ENCODE data around the gene LRMDA. TPM values are rescaled to one million over a fixed set of nuclear protein-coding genes. Genes with fewer than 3 reads are reported as not detected.

LRMDA gene
- total RNA-seq, 3 donors from 2014 or later = 9.4 to 14.9 (median 10.3) TPM

DNA sequence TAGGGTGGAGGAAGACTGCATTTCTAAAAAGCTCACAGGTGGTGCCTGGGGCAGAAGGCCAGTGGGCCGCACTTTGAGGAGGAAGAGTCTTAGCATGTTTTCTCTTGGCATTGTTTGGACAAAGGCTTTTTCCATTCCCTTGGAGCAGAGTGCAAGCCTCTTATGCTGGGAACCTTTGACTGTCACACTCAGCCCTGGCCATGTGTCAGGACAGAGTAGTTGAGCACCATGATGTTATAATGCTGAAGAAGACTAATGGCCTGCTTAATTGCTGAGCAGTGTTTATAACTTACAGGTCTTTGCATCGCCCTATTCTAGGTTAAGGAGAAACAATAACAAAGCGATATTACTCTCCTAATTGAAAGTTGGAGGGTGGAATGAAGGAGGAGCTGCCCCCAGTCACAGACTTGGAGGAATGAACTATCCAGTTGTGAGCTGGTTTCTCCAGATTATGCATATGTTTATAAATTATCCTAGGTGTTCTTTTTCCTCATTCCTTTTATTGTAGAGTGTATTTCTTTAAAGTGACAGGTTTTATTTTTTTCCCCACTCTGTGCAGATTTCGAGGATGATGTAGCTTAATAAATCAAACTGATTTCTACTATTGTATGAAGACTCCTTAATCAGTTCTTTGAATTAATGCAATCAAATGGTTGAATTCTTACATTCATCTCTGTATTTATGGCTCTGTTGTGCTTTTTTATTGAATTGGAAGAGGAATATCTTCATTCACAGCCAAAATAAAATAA lies 767.0 kb downstream of the LRMDA start:
- TF ChIP-seq, protein P1, sequence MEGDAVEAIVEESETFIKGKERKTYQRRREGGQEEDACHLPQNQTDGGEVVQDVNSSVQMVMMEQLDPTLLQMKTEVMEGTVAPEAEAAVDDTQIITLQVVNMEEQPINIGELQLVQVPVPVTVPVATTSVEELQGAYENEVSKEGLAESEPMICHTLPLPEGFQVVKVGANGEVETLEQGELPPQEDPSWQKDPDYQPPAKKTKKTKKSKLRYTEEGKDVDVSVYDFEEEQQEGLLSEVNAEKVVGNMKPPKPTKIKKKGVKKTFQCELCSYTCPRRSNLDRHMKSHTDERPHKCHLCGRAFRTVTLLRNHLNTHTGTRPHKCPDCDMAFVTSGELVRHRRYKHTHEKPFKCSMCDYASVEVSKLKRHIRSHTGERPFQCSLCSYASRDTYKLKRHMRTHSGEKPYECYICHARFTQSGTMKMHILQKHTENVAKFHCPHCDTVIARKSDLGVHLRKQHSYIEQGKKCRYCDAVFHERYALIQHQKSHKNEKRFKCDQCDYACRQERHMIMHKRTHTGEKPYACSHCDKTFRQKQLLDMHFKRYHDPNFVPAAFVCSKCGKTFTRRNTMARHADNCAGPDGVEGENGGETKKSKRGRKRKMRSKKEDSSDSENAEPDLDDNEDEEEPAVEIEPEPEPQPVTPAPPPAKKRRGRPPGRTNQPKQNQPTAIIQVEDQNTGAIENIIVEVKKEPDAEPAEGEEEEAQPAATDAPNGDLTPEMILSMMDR (IDR thresholded peaks at IDR 0.05) = no peak
- no peaks in the 10 kb centered on the region for H3K9me3 ChIP-seq
- ATAC-seq (no peak), DNase-seq (no peak)
- H3K36me3 ChIP-seq (ENCODE audit: low read depth) = no peaks in the 10 kb centered on the region
- intact Hi-C loops (cut with DNase I, micrococcal nuclease) = no loop called here
- no peaks in the 10 kb centered on the region for H3K4me1 ChIP-seq (ENCODE audit: low read depth)
- no peak overlapping the region for H3K4me3 ChIP-seq

DNA sequence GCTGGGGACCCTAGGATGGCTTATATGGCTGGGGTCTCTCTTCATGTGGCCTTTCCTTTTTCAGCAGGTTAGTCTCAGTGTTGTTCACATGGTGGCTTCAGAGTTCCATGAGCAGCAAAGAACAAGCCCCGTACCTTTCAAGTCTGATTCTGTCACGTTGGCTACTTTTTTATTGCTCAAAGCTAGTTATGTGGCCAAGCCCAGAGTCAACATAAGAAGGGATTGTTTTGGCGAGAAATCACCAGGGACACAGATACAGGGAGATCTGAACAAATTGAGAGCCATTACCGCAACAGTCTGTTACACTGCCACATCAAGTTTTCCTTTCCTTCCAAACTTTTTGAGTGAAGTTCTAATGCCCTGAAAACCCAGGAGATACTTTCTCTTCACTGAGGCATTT lies 770.5 kb downstream of the LRMDA start:
- no peaks in the 10 kb centered on the region for H3K36me3 ChIP-seq (ENCODE audit: low read depth)
- TF ChIP-seq, protein P1 (IDR thresholded peaks at IDR 0.05) = no peak
- no peaks in the 10 kb centered on the region for H3K4me1 ChIP-seq (ENCODE audit: low read depth)
- no peak overlapping the region for H3K4me3 ChIP-seq
- DNase-seq (no peak), ATAC-seq (no peak)
- H3K9me3 ChIP-seq = no peaks in the 10 kb centered on the region
- intact Hi-C loops (cut with DNase I, micrococcal nuclease) = no loop called here

DNA sequence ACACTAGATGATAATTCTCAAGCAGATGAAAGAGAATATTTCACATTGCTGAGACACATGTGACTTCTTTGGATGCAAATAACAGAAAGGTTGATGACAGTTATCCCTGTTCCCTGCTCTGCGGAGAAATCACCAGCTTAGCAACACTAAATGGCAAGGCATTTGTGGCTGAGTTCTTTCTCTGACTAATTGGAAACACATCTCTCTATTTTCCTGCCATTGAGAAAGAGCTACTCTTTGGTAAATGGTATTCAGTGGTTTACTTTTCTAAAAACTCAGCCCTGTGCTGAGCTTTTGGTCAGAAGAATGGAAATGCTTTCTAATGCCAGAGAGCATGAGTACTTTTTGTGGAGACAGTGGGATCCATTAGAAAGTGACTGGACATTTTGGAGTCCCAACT lies 771.4 kb downstream of the LRMDA start:
- Histone ChIP-seq H3K4me3 (no peak overlapping the region), H3K4me1 (ENCODE audit: low read depth) (no peaks in the 10 kb centered on the region), H3K36me3 (ENCODE audit: low read depth) (no peaks in the 10 kb centered on the region), H3K9me3 (no peaks in the 10 kb centered on the region)
- no peak for ATAC-seq
- intact Hi-C loops (cut with DNase I, micrococcal nuclease) = no loop called here
- DNase-seq = no peak
- TF ChIP-seq, protein P1 (IDR thresholded peaks at IDR 0.05) = no peak

DNA sequence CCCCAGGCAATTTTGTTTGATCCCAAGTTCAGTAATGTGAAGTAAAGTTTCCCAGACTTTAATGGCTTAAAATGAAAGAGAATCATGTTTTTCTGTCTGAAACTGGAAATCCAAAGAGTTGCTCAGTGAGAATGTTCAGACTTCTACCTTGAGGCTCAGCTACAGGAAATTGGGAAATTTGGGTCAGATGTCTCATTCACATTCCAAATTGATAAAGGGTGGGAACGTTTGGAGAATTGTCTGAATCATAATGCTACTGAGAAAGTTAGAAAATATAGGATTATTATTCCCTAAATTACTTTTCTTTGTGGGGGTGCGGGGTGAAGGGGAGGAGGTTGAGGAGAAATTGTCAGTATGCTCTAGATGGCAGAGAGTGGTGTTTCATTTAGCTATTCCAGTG lies 773.9 kb downstream of the LRMDA start:
- Histone ChIP-seq H3K4me3 (no peak overlapping the region), H3K36me3 (ENCODE audit: low read depth) (no peaks in the 10 kb centered on the region), H3K4me1 (ENCODE audit: low read depth) (no peaks in the 10 kb centered on the region), H3K9me3 (no peaks in the 10 kb centered on the region)
- TF ChIP-seq, protein P1 (IDR thresholded peaks at IDR 0.05) = no peak
- ATAC-seq (no peak), DNase-seq (no peak)
- intact Hi-C loops (cut with DNase I, micrococcal nuclease) = no loop called here

DNA sequence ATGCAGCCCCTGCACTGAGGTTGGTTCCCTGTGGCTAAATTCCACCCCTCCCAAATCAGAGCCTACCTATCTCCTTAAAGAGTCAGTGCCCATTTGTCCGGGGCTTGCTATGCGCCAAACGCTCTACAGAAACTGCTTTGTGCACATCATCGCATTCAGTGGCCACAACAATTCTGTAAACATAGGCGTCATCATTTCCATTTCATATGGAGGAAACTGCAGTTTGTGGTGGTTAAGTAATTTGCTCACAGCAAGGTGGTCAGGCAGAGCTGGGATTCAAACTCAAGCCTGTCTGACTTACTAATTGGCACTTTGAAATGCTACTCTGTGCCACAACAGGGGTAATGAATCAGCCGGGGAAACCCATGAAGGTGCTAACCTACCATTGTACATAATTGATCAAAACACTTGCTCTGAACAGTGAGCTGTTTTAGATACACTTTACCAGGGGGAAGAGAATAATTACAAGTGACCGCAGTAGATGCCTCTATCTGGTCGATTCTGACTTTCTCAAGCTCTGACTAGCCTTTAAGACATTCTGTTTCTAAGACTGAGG lies 775.5 kb downstream of the LRMDA start:
- TF ChIP-seq, protein P1 (IDR thresholded peaks at IDR 0.05) = no peak
- ATAC-seq = no peak
- no peaks in the 10 kb centered on the region for H3K9me3 ChIP-seq
- H3K4me1 ChIP-seq (ENCODE audit: low read depth) = no peaks in the 10 kb centered on the region
- no peaks in the 10 kb centered on the region for H3K36me3 ChIP-seq (ENCODE audit: low read depth)
- intact Hi-C loops (cut with DNase I, micrococcal nuclease) = no loop called here
- DNase-seq = no peak
- H3K4me3 ChIP-seq = no peak overlapping the region

Measured in mucosa of descending colon (tissue), 3 donors.